ENCODE results near the gene OR4S2.

The OR4S2 gene, protein sequence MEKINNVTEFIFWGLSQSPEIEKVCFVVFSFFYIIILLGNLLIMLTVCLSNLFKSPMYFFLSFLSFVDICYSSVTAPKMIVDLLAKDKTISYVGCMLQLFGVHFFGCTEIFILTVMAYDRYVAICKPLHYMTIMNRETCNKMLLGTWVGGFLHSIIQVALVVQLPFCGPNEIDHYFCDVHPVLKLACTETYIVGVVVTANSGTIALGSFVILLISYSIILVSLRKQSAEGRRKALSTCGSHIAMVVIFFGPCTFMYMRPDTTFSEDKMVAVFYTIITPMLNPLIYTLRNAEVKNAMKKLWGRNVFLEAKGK

GRCh38 chr11:55648027-55648426, at the start of gene OR4S2:
TSS of gene OR4S2 (plus strand) at chr11:55648327. CDS start at chr11:55650904, 2,577 bp downstream.
- DNase-seq (ENCODE audit: low read depth in 3 of 3, low spot score in 1 of 3) = no peak

GRCh38 chr11:55607545-55607944, 40.6 kb upstream of the OR4S2 start, which contains the start of gene OR4C11:
TSS of gene OR4C11 (minus strand) at chr11:55607645. CDS start at chr11:55604373, 3,272 bp downstream.
- DNase-seq (ENCODE audit: low read depth in 3 of 3, low spot score in 1 of 3) = no peak

DNA sequence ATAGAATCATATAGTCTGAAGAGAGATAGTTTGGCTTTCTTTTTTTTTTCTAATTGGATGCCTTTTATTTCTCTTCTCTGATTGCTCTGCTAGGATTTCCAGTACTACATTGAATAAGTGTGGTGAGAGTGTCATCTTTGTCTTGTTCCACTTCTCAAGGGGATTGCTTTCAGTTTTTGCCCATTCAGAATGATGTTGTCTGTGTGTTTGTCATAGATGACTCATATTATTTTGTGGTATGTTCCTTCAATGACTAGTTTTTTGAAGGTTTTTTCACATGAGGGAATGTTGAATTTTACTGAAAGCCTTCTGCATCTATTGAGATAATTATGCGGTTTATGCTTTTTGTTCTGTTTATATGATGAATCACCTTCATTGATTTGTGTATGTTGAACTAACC, 23.6 kb upstream of the OR4S2 start:
- no peak for DNase-seq (ENCODE audit: low read depth in 3 of 3, low spot score in 1 of 3)

DNA sequence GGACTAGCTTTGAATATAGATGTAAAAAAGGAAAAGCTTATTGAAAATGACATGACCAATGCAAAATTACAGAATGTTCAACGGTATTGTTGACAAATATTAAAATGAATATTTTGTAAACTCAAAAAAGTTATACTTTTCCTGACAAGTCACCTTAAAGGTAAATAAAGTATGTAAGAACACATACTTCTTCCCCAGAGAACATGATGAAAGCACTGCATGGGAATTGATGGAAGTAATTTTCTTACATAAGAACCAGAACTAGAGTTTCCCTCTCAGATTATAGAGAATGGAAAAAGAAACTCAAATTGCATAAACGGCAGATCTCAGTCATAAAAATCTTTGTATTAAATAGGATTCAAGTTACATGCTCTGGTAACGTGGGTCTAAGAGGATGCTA, 13.3 kb upstream of the OR4S2 start, which contains the start of gene OR4P4:
Gene OR4P4, plus strand, starts transcription at position 301 of the 400 bp plus-strand sequence.
- DNase-seq (ENCODE audit: low read depth in 3 of 3, low spot score in 1 of 3) = no peak

GRCh38 chr11:55652560-55652959, 4.4 kb downstream of the OR4S2 start:
- no peak for DNase-seq (ENCODE audit: low read depth in 3 of 3, low spot score in 1 of 3)

DNA sequence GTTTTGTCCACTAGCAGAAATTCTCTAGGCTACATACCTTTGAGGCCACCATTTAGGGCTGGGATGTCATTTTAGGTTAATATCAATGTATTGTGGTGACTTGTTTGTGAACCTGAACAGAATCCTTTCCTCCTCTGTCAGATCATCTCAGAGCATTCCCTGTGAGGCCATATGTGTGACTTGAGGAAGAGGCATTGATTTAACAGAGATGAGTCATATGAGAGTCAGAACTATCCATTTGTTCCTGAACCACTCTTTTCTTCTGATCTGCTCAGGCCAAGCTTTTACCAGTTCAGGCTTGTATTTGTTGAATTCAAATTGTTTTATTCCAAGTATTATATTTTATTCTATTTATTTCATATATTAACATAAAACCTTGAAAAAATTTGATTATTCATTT, 7.0 kb downstream of the OR4S2 start:
- DNase-seq (ENCODE audit: low read depth in 3 of 3, low spot score in 1 of 3) = no peak

GRCh38 chr11:55658031-55658573, 10.0 kb downstream of the OR4S2 start:
- DNase-seq (ENCODE audit: low read depth in 3 of 3, low spot score in 1 of 3) = no peak

DNA sequence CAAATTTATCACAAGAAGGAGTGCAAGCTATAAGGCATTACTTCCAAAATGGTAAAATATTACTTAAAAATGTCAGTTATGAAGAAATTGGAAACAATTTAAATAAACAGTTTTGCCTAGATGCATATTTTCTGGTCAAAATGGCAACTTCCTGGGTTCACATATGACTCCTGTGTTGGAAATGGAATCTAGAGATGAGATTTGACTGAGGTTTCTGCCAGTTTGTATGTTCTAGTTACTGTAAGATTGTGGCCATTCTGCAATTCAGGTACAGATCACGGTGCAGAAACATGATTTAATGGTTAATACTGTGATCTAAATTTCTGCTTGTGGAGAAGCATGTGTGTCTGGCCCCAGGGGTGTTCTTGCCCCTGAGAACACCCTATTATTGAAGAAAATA, 10.5 kb downstream of the OR4S2 start:
- DNase-seq (ENCODE audit: low read depth in 3 of 3, low spot score in 1 of 3) = no peak

DNA sequence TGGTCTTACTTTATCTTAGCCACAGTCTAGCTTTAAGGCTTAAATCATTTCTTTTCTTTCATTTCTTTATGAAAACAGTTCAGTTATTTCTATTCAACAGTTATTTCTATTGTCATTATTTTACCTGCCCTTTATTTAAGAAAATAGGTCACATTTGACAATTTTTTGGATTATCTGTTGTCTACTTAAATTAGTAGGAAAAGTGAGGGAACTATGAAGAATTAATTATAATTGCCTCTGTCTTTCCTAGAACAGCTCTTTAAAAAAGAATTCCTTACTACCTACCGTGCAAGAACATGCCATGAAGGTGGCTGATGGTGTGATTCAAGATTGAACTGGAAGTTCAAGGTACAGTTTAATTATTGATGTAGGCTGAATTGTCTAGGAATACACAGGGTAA, 13.8 kb downstream of the OR4S2 start, which contains the start of gene OR4C6:
Gene OR4C6, plus strand, starts transcription at position 301 of the 400 bp plus-strand sequence. CDS start 2,966 bp downstream, outside the sequence.
- no peak for DNase-seq (ENCODE audit: low read depth in 3 of 3, low spot score in 1 of 3)

DNA sequence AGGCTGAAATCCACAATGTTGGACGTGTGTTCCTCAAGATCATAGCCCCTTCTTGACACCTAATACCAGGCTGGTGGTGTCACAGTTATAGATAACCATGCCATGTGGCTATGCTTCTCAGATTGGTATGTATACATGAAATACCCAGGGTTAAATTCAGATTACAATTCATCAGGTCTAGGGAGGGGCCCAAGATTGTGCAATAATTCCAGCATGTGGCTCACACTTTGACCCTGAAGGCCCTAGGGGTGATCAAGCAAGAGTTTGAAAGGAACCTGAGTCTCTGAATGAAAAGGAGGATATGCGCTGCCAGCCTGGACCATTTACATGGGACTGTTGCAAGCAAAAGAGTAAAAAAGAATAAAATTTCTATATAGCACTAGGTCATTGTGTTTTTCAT, 21.2 kb downstream of the OR4S2 start:
- no peak for DNase-seq (ENCODE audit: low read depth in 3 of 3, low spot score in 1 of 3)

DNA sequence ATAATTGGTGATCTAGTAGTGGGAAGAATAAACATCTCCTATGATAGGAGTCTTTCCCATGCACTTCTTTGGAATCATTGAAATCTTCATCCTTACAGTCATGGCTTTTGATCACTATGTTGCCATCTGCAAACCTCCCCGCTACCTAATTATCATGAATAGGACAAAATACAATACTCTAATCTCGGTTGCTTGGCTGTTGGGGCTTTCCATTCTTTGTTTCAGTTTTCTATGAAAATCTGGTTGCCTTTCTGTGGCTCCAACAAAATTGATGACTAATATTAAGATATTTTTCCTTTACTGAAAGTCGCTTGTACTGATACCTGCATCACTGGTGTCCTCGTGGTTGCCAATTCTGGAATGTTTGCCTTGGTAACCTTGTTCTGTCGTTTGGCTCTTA, 25.7 kb downstream of the OR4S2 start:
- DNase-seq (ENCODE audit: low read depth in 3 of 3, low spot score in 1 of 3) = no peak

DNA sequence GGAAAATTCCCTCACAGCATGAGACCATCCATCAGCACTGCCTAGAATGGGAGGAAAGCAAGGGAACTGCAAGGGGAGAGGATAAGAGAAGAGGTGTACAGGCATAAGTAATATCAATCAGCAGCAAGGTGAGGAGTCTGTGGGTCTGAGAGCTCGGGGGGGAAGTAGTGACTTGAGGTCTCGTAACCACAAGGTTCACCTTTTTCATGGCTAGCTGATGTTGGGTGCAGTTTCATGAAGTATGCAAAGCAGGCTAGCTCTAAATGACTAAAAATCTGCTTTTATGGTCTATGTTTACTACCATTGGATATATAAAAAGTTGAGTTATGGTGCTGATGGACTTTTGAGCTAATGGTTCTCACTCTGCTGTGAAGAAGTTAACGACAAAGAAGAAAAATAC, 49.7 kb downstream of the OR4S2 start:
- no peak for DNase-seq (ENCODE audit: low read depth in 3 of 3, low spot score in 1 of 3)

GRCh38 chr11:55701429-55701828, 53.3 kb downstream of the OR4S2 start:
- DNase-seq (ENCODE audit: low read depth in 3 of 3, low spot score in 1 of 3) = no peak
